K562 (cell line): ENCODE results near the gene TMED5. TPM values are rescaled to one million over a fixed set of nuclear protein-coding genes. Genes with fewer than 3 reads are reported as not detected.
A peak's percentile ranks its signal among the peaks of the same experiment; 100 is the strongest.

Experiments used
- BCL6 ChIP-seq: fragments of 250-450 bp; sonication (Bioruptor Pico); IDR thresholded peaks from 2 replicates; pipeline ENCODE4 v1.4.0; 2020
- CCNT2 ChIP-seq: IDR thresholded peaks from 2 replicates; pipeline ENCODE4 v1.6.1; 2011; ENCODE audit warnings: borderline replicate concordance, low read depth, mild to moderate bottlenecking, moderate library complexity, mixed read lengths, low read length; ENCODE audit not compliant: insufficient read length; ENCODE audit errors: extremely low read depth
- CHD1 ChIP-seq: fragments of 200-600 bp; sonication (generic); IDR thresholded peaks from one replicate; pipeline ENCODE4 v1.6.1; 2012; ENCODE audit warnings: mild to moderate bottlenecking, moderate library complexity, low read length, inconsistent platforms
- FOSL1 ChIP-seq: fragments of 200-800 bp; sonication (Bioruptor generic); conservative IDR thresholded peaks from 2 replicates; pipeline ENCODE4 v1.6.1; 2016; ENCODE audit warnings: missing genetic modification characterization, missing compliant biosample characterization
- KDM2B ChIP-seq: fragments of 250-450 bp; sonication (Bioruptor Pico); IDR thresholded peaks from 2 replicates; pipeline ENCODE4 v1.8.0; 2021; ENCODE audit warnings: mild to moderate bottlenecking, moderate library complexity
- NFE2L1 ChIP-seq: fragments of 450-650 bp; IDR thresholded peaks from 2 replicates; pipeline ENCODE4 v1.6.1; 2016; ENCODE audit warnings: missing genetic modification characterization, low read depth, mild to moderate bottlenecking, missing compliant biosample characterization, moderate library complexity, borderline replicate concordance
- NR2F6 ChIP-seq: fragments of 450-650 bp; formaldehyde crosslinking; IDR thresholded peaks from 2 replicates; pipeline ENCODE4 v1.4.0; 2020; ENCODE audit warnings: mild to moderate bottlenecking
- POLR2A ChIP-seq: fragments of 450-650 bp; conservative IDR thresholded peaks from 2 replicates; pipeline ENCODE4 v1.6.1; 2016
- POLR2H ChIP-seq: IDR thresholded peaks from 2 replicates; pipeline ENCODE4 v1.6.1; 2016; ENCODE audit warnings: missing genetic modification characterization, low read depth, mild to moderate bottlenecking, control low read depth, missing compliant biosample characterization, moderate library complexity
- RBFOX2 ChIP-seq: fragments of 200-400 bp; formaldehyde crosslinking; IDR thresholded peaks from 2 replicates; pipeline ENCODE4 v1.6.1; 2017; ENCODE audit warnings: low read depth, mild to moderate bottlenecking, low read length, moderate library complexity
- RFX7 ChIP-seq: fragments of 250-450 bp; sonication (Bioruptor Pico); IDR thresholded peaks from 2 replicates; pipeline ENCODE4 v1.5.1; 2021; ENCODE audit warnings: mild to moderate bottlenecking
- RHOXF2B ChIP-seq: fragments of 250-450 bp; sonication (Bioruptor Pico); conservative IDR thresholded peaks from 2 replicates; pipeline ENCODE4 v1.5.1; 2021
- SMAD3 ChIP-seq: fragments of 450-650 bp; formaldehyde crosslinking; conservative IDR thresholded peaks from 2 replicates; pipeline ENCODE4 v1.4.0; 2020; ENCODE audit warnings: mild to moderate bottlenecking
- TAF9B ChIP-seq: fragments of 450-650 bp; IDR thresholded peaks from 2 replicates; pipeline ENCODE4 v1.6.1; 2018; ENCODE audit warnings: mild to moderate bottlenecking; ENCODE audit not compliant: partially characterized antibody
- TOE1 ChIP-seq, 2 experiments: fragments of 450-650 bp in 1 of 2; sonication (generic) in 1 of 2; formaldehyde crosslinking in 1 of 2; IDR thresholded peaks; 2 replicates each; pipeline versions ENCODE4 v1.7.1 to v1.8.0; 2016 to 2022; ENCODE audit warnings: borderline replicate concordance in 2 of 2, mild to moderate bottlenecking in 2 of 2, antibody characterized with exemption in 1 of 2, inconsistent platforms in 1 of 2, low read depth in 1 of 2, missing genetic modification reagents in 1 of 2, moderate library complexity in 1 of 2
- ZNF384 ChIP-seq: IDR thresholded peaks from 2 replicates; pipeline ENCODE4 v1.6.1; 2012; ENCODE audit warnings: low read depth, low read length, improper control_type of control experiment
- ZNF436 ChIP-seq: fragments of 250-450, 450-650 bp; sonication (Bioruptor Pico); formaldehyde crosslinking; IDR thresholded peaks from 2 replicates; pipeline ENCODE4 v1.7.0; 2020; ENCODE audit warnings: mild to moderate bottlenecking
- polyA plus RNA-seq, 8 experiments: library from polyadenylated mRNA; depleted of rRNA in 4 of 8; stranded (reverse) in 5 of 8; unstranded in 3 of 8; fragments of >200 nt; fragmentation: Nextera tagmentation in 2 of 8; fragmentation: Illumina TruSeq in 1 of 8; extraction: Ambion mirVana in 2 of 8; extraction: Trizol in 1 of 8; gene quantifications; 2 replicates each; pipeline versions ENCODE4 v1.2.1 to v1.2.3, GENCODE V29; 2011 to 2014; ENCODE audit warnings: inconsistent platforms in 1 of 8, missing spikeins in 1 of 8
- total RNA-seq, 7 experiments: library from RNA; depleted of rRNA in 6 of 7; stranded (reverse); fragments of >200 nt in 6 of 7; fragmentation: Illumina TruSeq in 2 of 7; extraction: Trizol in 2 of 7; gene quantifications; 2 replicates each; pipeline versions ENCODE4 v1.2.1 to v1.2.3, GENCODE V29; 2011 to 2021; ENCODE audit warnings: low replicate concordance in 1 of 7
- TF ChIP-seq, protein P1 (sequence below), 2 experiments: fragments of 200-800 bp in 1 of 2; sonication (Bioruptor generic) in 1 of 2; sonication (generic) in 1 of 2; formaldehyde crosslinking in 1 of 2; IDR thresholded peaks in 1 of 2; conservative IDR thresholded peaks in 1 of 2; 2 replicates each; pipeline versions ENCODE4 v1.5.0 to v1.6.1; 2016 to 2020; ENCODE audit warnings: missing compliant biosample characterization in 1 of 2, missing genetic modification characterization in 1 of 2, missing genetic modification reagents in 1 of 2
- TF ChIP-seq, protein P2 (sequence below): fragments of 450-650 bp; IDR thresholded peaks from 2 replicates; pipeline ENCODE4 v1.6.1; 2016; ENCODE audit warnings: low read depth, mild to moderate bottlenecking, moderate library complexity
- TF ChIP-seq, protein P3 (sequence below): sonication (generic); formaldehyde crosslinking; IDR thresholded peaks from 2 replicates; pipeline ENCODE4 v1.8.1; 2022; ENCODE audit warnings: missing genetic modification reagents
- TF ChIP-seq, protein P4 (sequence below): IDR thresholded peaks from 2 replicates; pipeline ENCODE4 v1.6.1; 2012; ENCODE audit warnings: low read depth, low read length, improper control_type of control experiment, borderline replicate concordance

The TMED5 gene
- total and polyA plus RNA-seq, 9 of the 15 experiments (the other 6 are each of a cell fraction or from before 2014, with no cell fraction given), result 28.7 to 83.7 (median 67.2) TPM

DNA sequence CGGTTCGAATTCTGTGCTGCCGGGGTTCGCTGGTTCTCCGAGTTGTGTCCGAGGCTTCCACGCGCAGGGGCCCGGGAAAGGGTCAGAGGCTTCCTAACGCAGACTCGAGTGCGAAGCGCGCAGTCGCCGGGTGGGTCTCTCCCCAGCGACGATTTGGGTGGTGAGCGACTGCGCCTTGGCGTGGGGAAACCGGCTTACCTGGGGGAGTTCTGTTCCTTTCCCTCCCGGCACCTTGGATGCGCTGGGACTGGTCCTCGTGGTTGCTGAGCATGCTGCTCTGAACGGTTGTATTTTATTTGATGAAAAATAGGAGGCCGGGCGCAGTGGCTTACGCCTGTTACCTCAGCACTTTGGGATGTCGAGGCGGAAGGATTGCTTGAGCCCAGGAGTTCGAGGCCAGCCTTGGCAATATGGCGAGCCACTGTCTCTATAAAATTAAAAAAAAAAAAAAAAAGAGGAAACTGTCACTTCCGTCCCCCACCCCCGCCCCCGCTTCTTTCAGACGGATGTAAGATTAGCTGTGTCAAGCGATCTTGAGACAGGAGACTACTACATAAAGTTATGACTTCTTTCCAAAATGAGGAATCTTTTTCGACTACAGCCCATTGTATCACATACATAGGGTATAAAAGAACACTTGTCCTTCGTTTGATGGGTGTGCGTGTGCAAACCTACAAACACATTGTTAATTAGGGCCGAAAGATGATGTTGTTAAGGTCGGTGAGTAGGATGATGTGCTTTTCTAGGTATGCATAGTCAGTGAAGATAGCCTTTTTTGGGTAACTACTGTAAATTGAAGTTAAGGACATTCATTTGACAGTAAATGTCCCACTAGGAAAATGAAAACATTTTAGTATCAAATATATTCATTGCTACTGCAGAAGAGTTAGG, 755 bp upstream of the TMED5 start, which contains the start of gene CCDC18 (continued):
- TF ChIP-seq CCNT2 (peak; percentile 7), ZNF436 (no peak), TOE1 (IDR thresholded peaks at IDR 0.05; ENCODE audit: borderline replicate concordance) (0 out of 2 replicates have a peak, but pooled peaks have one; percentile 27), TOE1 (CRISPR knock-in tag; IDR thresholded peaks at IDR 0.05; ENCODE audit: borderline replicate concordance, low read depth) (no peak), NFE2L1 (no peak), RFX7 (CRISPR knock-in tag) (no peak), NR2F6 (CRISPR knock-in tag) (no peak), POLR2H (tag) (peak; percentile 77), SMAD3 (no peak), CHD1 (peak; percentile 64), RBFOX2 (peak; percentile 87), KDM2B (CRISPR knock-in tag) (0 out of 2 replicates have a peak, but pooled peaks have one; percentile 57), TAF9B (peak; percentile 48), POLR2A (peak; percentile 89), BCL6 (CRISPR knock-in tag) (no peak), ZNF384 (peak; percentile 99), FOSL1 (tag) (no peak), RHOXF2B (CRISPR knock-in tag) (no peak)
- TF ChIP-seq, protein P1, sequence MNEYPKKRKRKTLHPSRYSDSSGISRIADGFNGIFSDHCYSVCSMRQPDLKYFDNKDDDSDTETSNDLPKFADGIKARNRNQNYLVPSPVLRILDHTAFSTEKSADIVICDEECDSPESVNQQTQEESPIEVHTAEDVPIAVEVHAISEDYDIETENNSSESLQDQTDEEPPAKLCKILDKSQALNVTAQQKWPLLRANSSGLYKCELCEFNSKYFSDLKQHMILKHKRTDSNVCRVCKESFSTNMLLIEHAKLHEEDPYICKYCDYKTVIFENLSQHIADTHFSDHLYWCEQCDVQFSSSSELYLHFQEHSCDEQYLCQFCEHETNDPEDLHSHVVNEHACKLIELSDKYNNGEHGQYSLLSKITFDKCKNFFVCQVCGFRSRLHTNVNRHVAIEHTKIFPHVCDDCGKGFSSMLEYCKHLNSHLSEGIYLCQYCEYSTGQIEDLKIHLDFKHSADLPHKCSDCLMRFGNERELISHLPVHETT (CRISPR knock-in tag; conservative IDR thresholded peaks at IDR 0.05 in 1 of 2, IDR thresholded peaks at IDR 0.05 in 1 of 2), result peak in 1 of 2 experiments; percentile 13; a peak in 1 of 4 replicates
- TF ChIP-seq, protein P2, sequence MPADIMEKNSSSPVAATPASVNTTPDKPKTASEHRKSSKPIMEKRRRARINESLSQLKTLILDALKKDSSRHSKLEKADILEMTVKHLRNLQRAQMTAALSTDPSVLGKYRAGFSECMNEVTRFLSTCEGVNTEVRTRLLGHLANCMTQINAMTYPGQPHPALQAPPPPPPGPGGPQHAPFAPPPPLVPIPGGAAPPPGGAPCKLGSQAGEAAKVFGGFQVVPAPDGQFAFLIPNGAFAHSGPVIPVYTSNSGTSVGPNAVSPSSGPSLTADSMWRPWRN, result 0 out of 2 replicates have a peak, but pooled peaks have one; percentile 3
- TF ChIP-seq, protein P3, sequence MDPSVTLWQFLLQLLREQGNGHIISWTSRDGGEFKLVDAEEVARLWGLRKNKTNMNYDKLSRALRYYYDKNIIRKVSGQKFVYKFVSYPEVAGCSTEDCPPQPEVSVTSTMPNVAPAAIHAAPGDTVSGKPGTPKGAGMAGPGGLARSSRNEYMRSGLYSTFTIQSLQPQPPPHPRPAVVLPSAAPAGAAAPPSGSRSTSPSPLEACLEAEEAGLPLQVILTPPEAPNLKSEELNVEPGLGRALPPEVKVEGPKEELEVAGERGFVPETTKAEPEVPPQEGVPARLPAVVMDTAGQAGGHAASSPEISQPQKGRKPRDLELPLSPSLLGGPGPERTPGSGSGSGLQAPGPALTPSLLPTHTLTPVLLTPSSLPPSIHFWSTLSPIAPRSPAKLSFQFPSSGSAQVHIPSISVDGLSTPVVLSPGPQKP, result no peak
- TF ChIP-seq, protein P4, sequence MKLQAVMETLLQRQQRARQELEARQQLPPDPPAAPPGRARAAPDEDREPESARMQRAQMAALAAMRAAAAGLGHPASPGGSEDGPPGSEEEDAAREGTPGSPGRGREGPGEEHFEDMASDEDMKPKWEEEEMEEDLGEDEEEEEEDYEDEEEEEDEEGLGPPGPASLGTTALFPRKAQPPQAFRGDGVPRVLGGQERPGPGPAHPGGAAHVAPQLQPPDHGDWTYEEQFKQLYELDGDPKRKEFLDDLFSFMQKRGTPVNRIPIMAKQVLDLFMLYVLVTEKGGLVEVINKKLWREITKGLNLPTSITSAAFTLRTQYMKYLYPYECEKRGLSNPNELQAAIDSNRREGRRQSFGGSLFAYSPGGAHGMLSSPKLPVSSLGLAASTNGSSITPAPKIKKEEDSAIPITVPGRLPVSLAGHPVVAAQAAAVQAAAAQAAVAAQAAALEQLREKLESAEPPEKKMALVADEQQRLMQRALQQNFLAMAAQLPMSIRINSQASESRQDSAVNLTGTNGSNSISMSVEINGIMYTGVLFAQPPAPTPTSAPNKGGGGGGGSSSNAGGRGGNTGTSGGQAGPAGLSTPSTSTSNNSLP, result 0 out of 2 replicates have a peak, but pooled peaks have one; percentile 32
